Testis (tissue), 3 donors: ENCODE measurements around the gene ULBP2. TPM values are rescaled to one million over a fixed set of nuclear protein-coding genes. Genes with fewer than 3 reads are reported as not detected.

ENCODE experiments used
- DNase-seq: peaks from one replicate; pipeline ENCODE4 v3.0.0-alpha.2; 2019
- H3K27ac ChIP-seq, 2 donors: fragments of 200-600 bp; sonication (generic); one replicate each; pipeline ENCODE4 v1.5.1; 2019
- H3K27me3 ChIP-seq: fragments of 200-600 bp; sonication (generic); one replicate; pipeline ENCODE4 v1.5.1; 2019
- H3K36me3 ChIP-seq: fragments of 200-600 bp; sonication (generic); one replicate; pipeline ENCODE4 v1.5.1; 2017; ENCODE audit warnings: low read depth; ENCODE audit errors: missing control alignments
- H3K4me1 ChIP-seq: fragments of 200-600 bp; sonication (generic); one replicate; pipeline ENCODE4 v1.5.1; 2019
- H3K4me3 ChIP-seq, 2 donors: fragments of 200-600 bp; sonication (generic); one replicate each; pipeline ENCODE4 v1.5.1; 2017 to 2019
- H3K9me3 ChIP-seq: fragments of 200-600 bp; sonication (generic); one replicate; pipeline ENCODE4 v1.5.1; 2017
- POLR2A ChIP-seq: fragments of 450-650 bp; IDR thresholded peaks from one replicate; pipeline ENCODE4 v1.6.1; 2017; ENCODE audit warnings: antibody characterized with exemption, mild to moderate bottlenecking, moderate library complexity
- WGBS, 2 donors: methylation state at CpG; one replicate each; pipeline ENCODE4 v1.1.5; 2018; 5-methylcytosine and 5-hydroxymethylcytosine counted together
- intact Hi-C: fragments of 100-400 bp; cut with DNase I; formaldehyde crosslinking; loops from one replicate; pipeline ENCODE4 v1.15.1; 2023; ENCODE audit warnings: low total_unique reads
- polyA plus RNA-seq: library from polyadenylated mRNA; stranded (reverse); fragments of 350-450 nt; fragmentation: Illumina TruSeq; extraction: RNeasy Lipid Tissue Mini Kit (QIAGEN cat#74804); gene quantifications from one replicate; pipeline ENCODE4 v1.2.3, GENCODE V29; 2014; ENCODE audit warnings: low read depth, low replicate concordance; ENCODE audit not compliant: insufficient read depth
- total RNA-seq, 2 donors: library from RNA; depleted of rRNA; stranded (reverse); fragments of >200 nt; gene quantifications; one replicate each; pipeline ENCODE4 v1.2.3, GENCODE V29; 2016
- TF ChIP-seq, protein P1 (sequence below), 3 experiments: fragments of 450-650 bp in 2 of 3; fragments of 200-600 bp in 1 of 3; sonication (generic) in 1 of 3; IDR thresholded peaks; one replicate each; pipeline ENCODE4 v1.5.1; 2016 to 2019; ENCODE audit warnings: antibody characterized with exemption in 3 of 3, mild to moderate bottlenecking in 2 of 3, moderate library complexity in 1 of 3

ULBP2 gene
- total and polyA plus RNA-seq, 3 donors from 2014 or later, result 1.5 to 2.0 (median 1.9) TPM

DNA sequence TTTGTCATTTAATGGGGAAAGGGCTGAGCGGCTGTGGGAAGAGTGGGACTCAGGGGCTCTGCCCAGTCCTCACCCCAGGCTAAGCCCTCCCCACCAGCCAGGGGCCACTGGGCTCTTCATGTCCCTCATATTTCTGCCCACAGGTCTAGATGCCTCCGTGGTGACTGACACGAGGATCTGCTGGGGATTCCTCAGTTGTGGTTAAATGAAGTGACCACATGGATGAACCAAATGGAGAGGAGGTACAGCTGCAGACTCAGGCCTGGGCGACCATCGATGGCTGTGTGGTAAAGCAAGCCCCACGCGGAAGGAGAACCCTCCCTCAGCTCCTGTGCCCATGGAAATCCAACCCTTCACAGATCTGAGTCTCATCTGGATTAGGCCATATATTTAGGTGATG, 54.2 kb downstream of the ULBP2 start:
- WGBS, 2 donors, result 71 to 82% methylated on average over 5 to 7 of the region's 7 CpGs
- DNase-seq, result no peak
- Histone ChIP-seq H3K4me3 (no peak overlapping the region), H3K27me3 (no peaks in the 10 kb centered on the region), H3K9me3 (no peaks in the 10 kb centered on the region), H3K27ac (no peak overlapping the region), H3K4me1 (no peaks in the 10 kb centered on the region), H3K36me3 (no peaks in the 10 kb centered on the region)
- no peak for TF ChIP-seq POLR2A
- TF ChIP-seq, protein P1, sequence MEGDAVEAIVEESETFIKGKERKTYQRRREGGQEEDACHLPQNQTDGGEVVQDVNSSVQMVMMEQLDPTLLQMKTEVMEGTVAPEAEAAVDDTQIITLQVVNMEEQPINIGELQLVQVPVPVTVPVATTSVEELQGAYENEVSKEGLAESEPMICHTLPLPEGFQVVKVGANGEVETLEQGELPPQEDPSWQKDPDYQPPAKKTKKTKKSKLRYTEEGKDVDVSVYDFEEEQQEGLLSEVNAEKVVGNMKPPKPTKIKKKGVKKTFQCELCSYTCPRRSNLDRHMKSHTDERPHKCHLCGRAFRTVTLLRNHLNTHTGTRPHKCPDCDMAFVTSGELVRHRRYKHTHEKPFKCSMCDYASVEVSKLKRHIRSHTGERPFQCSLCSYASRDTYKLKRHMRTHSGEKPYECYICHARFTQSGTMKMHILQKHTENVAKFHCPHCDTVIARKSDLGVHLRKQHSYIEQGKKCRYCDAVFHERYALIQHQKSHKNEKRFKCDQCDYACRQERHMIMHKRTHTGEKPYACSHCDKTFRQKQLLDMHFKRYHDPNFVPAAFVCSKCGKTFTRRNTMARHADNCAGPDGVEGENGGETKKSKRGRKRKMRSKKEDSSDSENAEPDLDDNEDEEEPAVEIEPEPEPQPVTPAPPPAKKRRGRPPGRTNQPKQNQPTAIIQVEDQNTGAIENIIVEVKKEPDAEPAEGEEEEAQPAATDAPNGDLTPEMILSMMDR (IDR thresholded peaks at IDR 0.05), result no peak
- intact Hi-C loops, result no loop called here

Other genes starting within 250 kb of the ULBP2 start
- 10 to 100 TPM; 35.0 to 38.7 TPM for gene LATS1, start 223.9 kb upstream of the ULBP2 start, total RNA-seq
- gene LATS1, start 223.9 kb upstream of the ULBP2 start, polyA plus RNA-seq, result 17.4 TPM
- 10 to 100 TPM; 28.3 to 32.2 TPM for gene NUP43, start 195.5 kb upstream of the ULBP2 start, total RNA-seq
- gene NUP43, start 195.5 kb upstream of the ULBP2 start, polyA plus RNA-seq, result 14.8 TPM
- gene PCMT1, start 192.3 kb upstream of the ULBP2 start, total RNA-seq, result 100 to 1,000 TPM; 196 to 220 TPM
- gene PCMT1, start 192.3 kb upstream of the ULBP2 start, polyA plus RNA-seq, result 192 TPM
- gene LRP11, start 77.7 kb upstream of the ULBP2 start, total RNA-seq, result 10 to 100 TPM; 28.8 to 44.7 TPM
- gene LRP11, start 77.7 kb upstream of the ULBP2 start, polyA plus RNA-seq, result 16.8 TPM
- under 1 TPM; 0.31 TPM for gene RAET1E, start 43.9 kb upstream of the ULBP2 start, total RNA-seq
- 0.30 TPM for gene RAET1E, start 43.9 kb upstream of the ULBP2 start, polyA plus RNA-seq
- not detected for gene RAET1G, start 18.9 kb upstream of the ULBP2 start, total RNA-seq
- 0.30 TPM for gene RAET1G, start 18.9 kb upstream of the ULBP2 start, polyA plus RNA-seq
- 1 to 10 TPM; 4.7 to 5.9 TPM for gene ULBP1, start 21.9 kb downstream of the ULBP2 start, total RNA-seq
- gene ULBP1, start 21.9 kb downstream of the ULBP2 start, polyA plus RNA-seq, result 2.3 TPM
- under 1 TPM in 1 of 2 donors, not detected in 1; 0.43 TPM for gene RAET1L, start 83.5 kb downstream of the ULBP2 start, total RNA-seq
- gene RAET1L, start 83.5 kb downstream of the ULBP2 start, polyA plus RNA-seq, result not detected
- 10 to 100 TPM; 33.5 to 48.3 TPM for gene ULBP3, start 127.1 kb downstream of the ULBP2 start, total RNA-seq
- 10.3 TPM for gene ULBP3, start 127.1 kb downstream of the ULBP2 start, polyA plus RNA-seq
- gene PPP1R14C, start 201.0 kb downstream of the ULBP2 start, total RNA-seq, result 10 to 100 TPM; 22.4 to 27.1 TPM
- 11.1 TPM for gene PPP1R14C, start 201.0 kb downstream of the ULBP2 start, polyA plus RNA-seq